ENCODE measurements around the gene GPX2. TPM values are rescaled to one million over a fixed set of nuclear protein-coding genes. Genes with fewer than 3 reads are reported as not detected.

The GPX2 gene
- total RNA-seq, 6 experiments from 2014 or later = not detected

GRCh38 chr14:64950889-64951288 lies 8.3 kb upstream of the GPX2 start:
- no peaks in the 10 kb centered on the region; the same call in 1 of the 2 replicates for H3K27me3 Mint-ChIP-seq (ENCODE audit: insufficient read depth)
- no peaks in the 10 kb centered on the region for H3K4me1 Mint-ChIP-seq (ENCODE audit: low read depth)
- no peak for TF ChIP-seq CTCF (IDR thresholded peaks at IDR 0.05)
- H3K36me3 Mint-ChIP-seq (ENCODE audit: low read depth) = no peaks in the 10 kb centered on the region
- DNase-seq = no peak
- H3K27ac Mint-ChIP-seq = no peak overlapping the region
- H3K9me3 Mint-ChIP-seq = no peaks in the 10 kb centered on the region
- H3K4me3 Mint-ChIP-seq = no peak overlapping the region

GRCh38 chr14:64948612-64949210 lies 6.2 kb upstream of the GPX2 start:
- TF ChIP-seq CTCF (IDR thresholded peaks at IDR 0.05) = no peak
- no peak for DNase-seq
- Mint-ChIP-seq H3K36me3 (ENCODE audit: low read depth) (peaks cover 8% of the 10 kb centered on the region; the same call in 1 of the 2 replicates), H3K27me3 (ENCODE audit: insufficient read depth) (no peaks in the 10 kb centered on the region; the same call in 1 of the 2 replicates), H3K4me3 (no peak overlapping the region), H3K9me3 (no peaks in the 10 kb centered on the region), H3K27ac (no peak overlapping the region), H3K4me1 (ENCODE audit: low read depth) (no peaks in the 10 kb centered on the region)

GRCh38 chr14:64947710-64948611 lies 5.4 kb upstream of the GPX2 start:
- H3K4me3 Mint-ChIP-seq = no peak overlapping the region
- no peak for TF ChIP-seq CTCF (IDR thresholded peaks at IDR 0.05)
- DNase-seq = no peak
- no peaks in the 10 kb centered on the region for H3K9me3 Mint-ChIP-seq
- H3K4me1 Mint-ChIP-seq (ENCODE audit: low read depth) = no peaks in the 10 kb centered on the region
- H3K27me3 Mint-ChIP-seq (ENCODE audit: insufficient read depth) = peaks cover 2% of the 10 kb centered on the region
- H3K27ac Mint-ChIP-seq = no peak overlapping the region
- peaks cover 8% of the 10 kb centered on the region; the same call in 1 of the 2 replicates for H3K36me3 Mint-ChIP-seq (ENCODE audit: low read depth)

GRCh38 chr14:64946310-64947045 lies 3.9 kb upstream of the GPX2 start:
- Mint-ChIP-seq H3K4me3 (no peak overlapping the region), H3K36me3 (ENCODE audit: low read depth) (peaks cover 8% of the 10 kb centered on the region; the same call in 1 of the 2 replicates)

More at GRCh38 chr14:64946310-64947045, 3.9 kb upstream of the GPX2 start:
- Mint-ChIP-seq H3K27me3 (ENCODE audit: insufficient read depth) (peaks cover 3% of the 10 kb centered on the region), H3K27ac (no peak overlapping the region), H3K9me3 (no peaks in the 10 kb centered on the region), H3K4me1 (ENCODE audit: low read depth) (no peaks in the 10 kb centered on the region)
- TF ChIP-seq CTCF (IDR thresholded peaks at IDR 0.05) = no peak
- DNase-seq = no peak

All from HFFc6 (cell line).